HepG2 (cell line): ENCODE measurements around the gene GDPGP1. TPM values are rescaled to one million over a fixed set of nuclear protein-coding genes. Genes with fewer than 3 reads are reported as not detected.

ENCODE experiments used
- GATAD2A ChIP-seq: IDR thresholded peaks from 2 replicates; pipeline ENCODE4 v1.6.1; 2016
- MXD4 ChIP-seq: IDR thresholded peaks from 2 replicates; pipeline ENCODE4 v1.6.1; 2016; ENCODE audit warnings: mild to moderate bottlenecking, missing biosample characterization, missing genetic modification reagents
- MZF1 ChIP-seq: sonication (generic); formaldehyde crosslinking; IDR thresholded peaks from 2 replicates; pipeline ENCODE4 v1.8.1; 2023; ENCODE audit warnings: mild to moderate bottlenecking, missing genetic modification reagents, borderline replicate concordance
- RCOR2 ChIP-seq: IDR thresholded peaks from 2 replicates; pipeline ENCODE4 v1.6.1; 2016; ENCODE audit warnings: missing biosample characterization, missing genetic modification reagents
- SCMH1 ChIP-seq: sonication (generic); formaldehyde crosslinking; IDR thresholded peaks from 2 replicates; pipeline ENCODE4 v1.9.0; 2021; ENCODE audit warnings: missing genetic modification reagents, mild to moderate bottlenecking, borderline replicate concordance
- SMARCE1 ChIP-seq: fragments of 450-650 bp; IDR thresholded peaks from 2 replicates; pipeline ENCODE4 v1.6.1; 2017; ENCODE audit warnings: borderline replicate concordance
- SUZ12 ChIP-seq: fragments of 150-350 bp; IDR thresholded peaks from 2 replicates; pipeline ENCODE4 v1.6.1; 2014; ENCODE audit warnings: low read depth, low read length
- TP53 ChIP-seq: sonication (generic); formaldehyde crosslinking; conservative IDR thresholded peaks from 2 replicates; pipeline ENCODE4 v1.4.0; 2020; ENCODE audit warnings: missing genetic modification reagents
- ZFP36 ChIP-seq: fragments of 150-350 bp; IDR thresholded peaks from 2 replicates; pipeline ENCODE4 v1.6.1; 2018; ENCODE audit warnings: borderline replicate concordance, low read length, low read depth; ENCODE audit not compliant: partially characterized antibody
- ZKSCAN5 ChIP-seq: sonication (generic); formaldehyde crosslinking; IDR thresholded peaks from 2 replicates; pipeline ENCODE4 v1.5.1; 2020; ENCODE audit warnings: mild to moderate bottlenecking, missing genetic modification reagents
- ZNF614 ChIP-seq: IDR thresholded peaks from 2 replicates; pipeline ENCODE4 v1.6.1; 2018; ENCODE audit warnings: missing biosample characterization, missing genetic modification reagents, inconsistent platforms, borderline replicate concordance
- ZNF674 ChIP-seq: sonication (generic); formaldehyde crosslinking; IDR thresholded peaks from 2 replicates; pipeline ENCODE4 v1.5.0; 2020; ENCODE audit warnings: low read depth, mild to moderate bottlenecking, missing genetic modification reagents
- ZNF713 ChIP-seq: sonication (generic); formaldehyde crosslinking; IDR thresholded peaks from 2 replicates; pipeline ENCODE4 v1.4.0; 2020; ENCODE audit warnings: mild to moderate bottlenecking, missing genetic modification reagents
- ZSCAN29 ChIP-seq: sonication (generic); formaldehyde crosslinking; conservative IDR thresholded peaks from 2 replicates; pipeline ENCODE4 v1.4.0; 2020; ENCODE audit warnings: mild to moderate bottlenecking, missing genetic modification reagents
- polyA plus RNA-seq, 8 experiments: library from polyadenylated mRNA; depleted of rRNA in 3 of 8; stranded (reverse) in 7 of 8; unstranded in 1 of 8; fragments of >200 nt; fragmentation: Illumina TruSeq in 4 of 8; extraction: Trizol in 4 of 8; gene quantifications; 2 replicates each; pipeline versions ENCODE4 v1.2.1 to v1.2.3, GENCODE V29; 2011 to 2016; ENCODE audit warnings: low read depth in 4 of 8, missing spikeins in 1 of 8, mixed read lengths in 1 of 8; ENCODE audit not compliant: insufficient read depth in 1 of 8
- total RNA-seq, 5 experiments: library from RNA; depleted of rRNA; stranded (reverse); fragments of >200 nt; fragmentation: Illumina TruSeq; extraction: Trizol; gene quantifications; 2 replicates each; pipeline ENCODE4 v1.2.3, GENCODE V29; 2016; ENCODE audit warnings: low read depth in 1 of 5
- TF ChIP-seq, protein P1 (sequence below): IDR thresholded peaks from 2 replicates; pipeline ENCODE4 v1.6.1; 2016; ENCODE audit warnings: missing biosample characterization, missing genetic modification reagents, low read depth
- TF ChIP-seq, protein P2 (sequence below): sonication (generic); formaldehyde crosslinking; IDR thresholded peaks from 2 replicates; pipeline ENCODE4 v1.4.0; 2020; ENCODE audit warnings: missing genetic modification reagents, borderline replicate concordance
- TF ChIP-seq, protein P3 (sequence below): sonication (generic); formaldehyde crosslinking; IDR thresholded peaks from 2 replicates; pipeline ENCODE4 v1.8.0; 2022; ENCODE audit warnings: mild to moderate bottlenecking, missing genetic modification reagents, moderate library complexity
- TF ChIP-seq, protein P4 (sequence below): sonication (generic); formaldehyde crosslinking; IDR thresholded peaks from 2 replicates; pipeline ENCODE4 v1.5.0; 2020; ENCODE audit warnings: mild to moderate bottlenecking, missing genetic modification reagents, borderline replicate concordance

GDPGP1 gene
- total and polyA plus RNA-seq, 2 of the 13 experiments (the other 11 are each of a cell fraction or from before 2014, with no cell fraction given) = 1.5 to 4.3 TPM

DNA sequence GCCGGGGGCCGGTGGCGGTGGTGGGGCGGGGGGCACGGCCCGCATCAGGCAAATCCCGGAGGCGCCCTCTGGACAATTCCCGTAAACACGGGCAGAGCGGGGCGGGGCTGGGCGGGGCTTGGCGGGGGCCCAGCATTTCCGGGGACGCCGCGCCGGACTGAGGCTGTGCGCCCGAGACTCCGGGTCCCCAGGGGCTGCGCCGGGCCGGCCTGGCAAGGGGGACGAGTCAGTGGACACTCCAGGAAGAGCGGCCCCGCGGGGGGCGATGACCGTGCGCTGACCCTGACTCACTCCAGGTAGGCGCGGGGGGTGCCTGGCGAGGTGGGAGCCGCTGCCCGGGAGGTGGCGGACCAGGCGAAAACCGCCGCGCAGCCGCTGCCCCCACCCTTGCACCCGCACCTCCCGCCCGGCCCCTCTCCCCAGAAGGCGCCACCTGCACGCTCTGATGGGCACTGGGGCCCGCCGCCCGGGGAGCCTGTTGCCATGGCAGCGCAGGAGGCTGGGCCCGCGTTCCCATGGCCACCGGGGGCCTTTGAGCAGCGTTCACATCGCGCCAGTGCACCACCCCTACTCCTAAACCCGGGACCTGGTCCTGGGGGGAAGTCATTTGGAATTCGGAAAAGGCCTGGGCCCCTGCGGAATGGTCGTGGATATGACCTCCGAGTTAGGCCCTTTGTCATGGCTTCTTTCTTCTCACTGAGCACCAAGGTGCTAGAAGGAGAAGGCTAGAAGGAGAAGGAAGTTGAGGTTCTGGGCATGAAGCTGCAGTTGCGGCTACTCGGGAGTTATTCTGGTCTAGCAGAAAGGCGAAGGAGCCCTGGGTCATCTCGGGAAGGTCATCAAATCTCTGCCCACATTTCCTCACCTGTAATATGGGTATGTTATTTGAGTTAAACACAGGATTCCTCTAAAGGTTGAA, 49.0 kb upstream of the GDPGP1 start (continued):
- TF ChIP-seq, protein P1, sequence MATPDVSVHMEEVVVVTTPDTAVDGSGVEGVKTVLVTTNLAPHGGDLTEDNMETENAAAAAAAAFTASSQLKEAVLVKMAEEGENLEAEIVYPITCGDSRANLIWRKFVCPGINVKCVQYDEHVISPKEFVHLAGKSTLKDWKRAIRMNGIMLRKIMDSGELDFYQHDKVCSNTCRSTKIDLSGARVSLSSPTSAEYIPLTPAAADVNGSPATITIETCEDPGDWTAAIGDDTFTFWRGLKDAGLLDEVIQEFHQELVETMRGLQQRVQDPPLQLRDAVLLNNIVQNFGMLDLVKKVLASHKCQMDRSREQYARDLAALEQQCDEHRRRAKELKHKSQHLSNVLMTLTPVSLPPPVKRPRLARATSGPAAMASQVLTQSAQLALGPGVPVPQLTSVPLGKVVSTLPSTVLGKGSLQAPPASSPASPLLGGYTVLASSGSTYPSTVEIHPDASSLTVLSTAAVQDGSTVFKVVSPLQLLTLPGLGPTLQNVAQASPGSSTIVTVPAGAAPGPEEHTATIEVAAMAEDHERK (CRISPR knock-in tag) = no peak
- TF ChIP-seq SUZ12 (no peak), SCMH1 (CRISPR knock-in tag) (no peak), ZNF713 (CRISPR knock-in tag) (0 out of 2 replicates have a peak, but pooled peaks have one; percentile 28), MZF1 (no peak), ZFP36 (no peak), TP53 (CRISPR knock-in tag) (no peak), SMARCE1 (no peak), MXD4 (CRISPR knock-in tag) (0 out of 2 replicates have a peak, but pooled peaks have one; percentile 60), GATAD2A (CRISPR knock-in tag) (no peak), ZSCAN29 (peak; percentile 90; the same call in 1 of the 2 replicates), ZKSCAN5 (CRISPR knock-in tag) (no peak), RCOR2 (no peak), ZNF674 (no peak), ZNF614 (peak; percentile 40; the same call in 1 of the 2 replicates)
- TF ChIP-seq, protein P2, sequence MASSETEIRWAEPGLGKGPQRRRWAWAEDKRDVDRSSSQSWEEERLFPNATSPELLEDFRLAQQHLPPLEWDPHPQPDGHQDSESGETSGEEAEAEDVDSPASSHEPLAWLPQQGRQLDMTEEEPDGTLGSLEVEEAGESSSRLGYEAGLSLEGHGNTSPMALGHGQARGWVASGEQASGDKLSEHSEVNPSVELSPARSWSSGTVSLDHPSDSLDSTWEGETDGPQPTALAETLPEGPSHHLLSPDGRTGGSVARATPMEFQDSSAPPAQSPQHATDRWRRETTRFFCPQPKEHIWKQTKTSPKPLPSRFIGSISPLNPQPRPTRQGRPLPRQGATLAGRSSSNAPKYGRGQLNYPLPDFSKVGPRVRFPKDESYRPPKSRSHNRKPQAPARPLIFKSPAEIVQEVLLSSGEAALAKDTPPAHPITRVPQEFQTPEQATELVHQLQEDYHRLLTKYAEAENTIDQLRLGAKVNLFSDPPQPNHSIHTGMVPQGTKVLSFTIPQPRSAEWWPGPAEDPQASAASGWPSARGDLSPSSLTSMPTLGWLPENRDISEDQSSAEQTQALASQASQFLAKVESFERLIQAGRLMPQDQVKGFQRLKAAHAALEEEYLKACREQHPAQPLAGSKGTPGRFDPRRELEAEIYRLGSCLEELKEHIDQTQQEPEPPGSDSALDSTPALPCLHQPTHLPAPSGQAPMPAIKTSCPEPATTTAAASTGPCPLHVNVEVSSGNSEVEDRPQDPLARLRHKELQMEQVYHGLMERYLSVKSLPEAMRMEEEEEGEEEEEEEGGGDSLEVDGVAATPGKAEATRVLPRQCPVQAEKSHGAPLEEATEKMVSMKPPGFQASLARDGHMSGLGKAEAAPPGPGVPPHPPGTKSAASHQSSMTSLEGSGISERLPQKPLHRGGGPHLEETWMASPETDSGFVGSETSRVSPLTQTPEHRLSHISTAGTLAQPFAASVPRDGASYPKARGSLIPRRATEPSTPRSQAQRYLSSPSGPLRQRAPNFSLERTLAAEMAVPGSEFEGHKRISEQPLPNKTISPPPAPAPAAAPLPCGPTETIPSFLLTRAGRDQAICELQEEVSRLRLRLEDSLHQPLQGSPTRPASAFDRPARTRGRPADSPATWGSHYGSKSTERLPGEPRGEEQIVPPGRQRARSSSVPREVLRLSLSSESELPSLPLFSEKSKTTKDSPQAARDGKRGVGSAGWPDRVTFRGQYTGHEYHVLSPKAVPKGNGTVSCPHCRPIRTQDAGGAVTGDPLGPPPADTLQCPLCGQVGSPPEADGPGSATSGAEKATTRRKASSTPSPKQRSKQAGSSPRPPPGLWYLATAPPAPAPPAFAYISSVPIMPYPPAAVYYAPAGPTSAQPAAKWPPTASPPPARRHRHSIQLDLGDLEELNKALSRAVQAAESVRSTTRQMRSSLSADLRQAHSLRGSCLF = no peak
- TF ChIP-seq, protein P3, sequence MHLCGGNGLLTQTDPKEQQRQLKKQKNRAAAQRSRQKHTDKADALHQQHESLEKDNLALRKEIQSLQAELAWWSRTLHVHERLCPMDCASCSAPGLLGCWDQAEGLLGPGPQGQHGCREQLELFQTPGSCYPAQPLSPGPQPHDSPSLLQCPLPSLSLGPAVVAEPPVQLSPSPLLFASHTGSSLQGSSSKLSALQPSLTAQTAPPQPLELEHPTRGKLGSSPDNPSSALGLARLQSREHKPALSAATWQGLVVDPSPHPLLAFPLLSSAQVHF = no peak
- TF ChIP-seq, protein P4, sequence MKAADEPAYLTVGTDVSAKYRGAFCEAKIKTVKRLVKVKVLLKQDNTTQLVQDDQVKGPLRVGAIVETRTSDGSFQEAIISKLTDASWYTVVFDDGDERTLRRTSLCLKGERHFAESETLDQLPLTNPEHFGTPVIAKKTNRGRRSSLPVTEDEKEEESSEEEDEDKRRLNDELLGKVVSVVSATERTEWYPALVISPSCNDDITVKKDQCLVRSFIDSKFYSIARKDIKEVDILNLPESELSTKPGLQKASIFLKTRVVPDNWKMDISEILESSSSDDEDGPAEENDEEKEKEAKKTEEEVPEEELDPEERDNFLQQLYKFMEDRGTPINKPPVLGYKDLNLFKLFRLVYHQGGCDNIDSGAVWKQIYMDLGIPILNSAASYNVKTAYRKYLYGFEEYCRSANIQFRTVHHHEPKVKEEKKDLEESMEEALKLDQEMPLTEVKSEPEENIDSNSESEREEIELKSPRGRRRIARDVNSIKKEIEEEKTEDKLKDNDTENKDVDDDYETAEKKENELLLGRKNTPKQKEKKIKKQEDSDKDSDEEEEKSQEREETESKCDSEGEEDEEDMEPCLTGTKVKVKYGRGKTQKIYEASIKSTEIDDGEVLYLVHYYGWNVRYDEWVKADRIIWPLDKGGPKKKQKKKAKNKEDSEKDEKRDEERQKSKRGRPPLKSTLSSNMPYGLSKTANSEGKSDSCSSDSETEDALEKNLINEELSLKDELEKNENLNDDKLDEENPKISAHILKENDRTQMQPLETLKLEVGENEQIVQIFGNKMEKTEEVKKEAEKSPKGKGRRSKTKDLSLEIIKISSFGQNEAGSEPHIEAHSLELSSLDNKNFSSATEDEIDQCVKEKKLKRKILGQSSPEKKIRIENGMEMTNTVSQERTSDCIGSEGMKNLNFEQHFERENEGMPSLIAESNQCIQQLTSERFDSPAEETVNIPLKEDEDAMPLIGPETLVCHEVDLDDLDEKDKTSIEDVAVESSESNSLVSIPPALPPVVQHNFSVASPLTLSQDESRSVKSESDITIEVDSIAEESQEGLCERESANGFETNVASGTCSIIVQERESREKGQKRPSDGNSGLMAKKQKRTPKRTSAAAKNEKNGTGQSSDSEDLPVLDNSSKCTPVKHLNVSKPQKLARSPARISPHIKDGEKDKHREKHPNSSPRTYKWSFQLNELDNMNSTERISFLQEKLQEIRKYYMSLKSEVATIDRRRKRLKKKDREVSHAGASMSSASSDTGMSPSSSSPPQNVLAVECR (CRISPR knock-in tag) = peak; percentile 87
